CD4-positive, alpha-beta T cell treated with Interleukin-2 at 100 ng/mL for 4 hours (primary cell): ENCODE measurements around the gene RPL41.
A peak's percentile ranks its signal among the peaks of the same experiment; 100 is the strongest.
"Not testable (repeated sequence)": the region's sequence is repeated elsewhere in the genome, so short reads cannot be mapped to it uniquely, and the experiment has no call there.

Source experiments
- DNase-seq: peaks from one replicate; pipeline ENCODE4 v3.0.0-alpha.2; 2020; ENCODE audit warnings: low spot score

Gene RPL41

DNA sequence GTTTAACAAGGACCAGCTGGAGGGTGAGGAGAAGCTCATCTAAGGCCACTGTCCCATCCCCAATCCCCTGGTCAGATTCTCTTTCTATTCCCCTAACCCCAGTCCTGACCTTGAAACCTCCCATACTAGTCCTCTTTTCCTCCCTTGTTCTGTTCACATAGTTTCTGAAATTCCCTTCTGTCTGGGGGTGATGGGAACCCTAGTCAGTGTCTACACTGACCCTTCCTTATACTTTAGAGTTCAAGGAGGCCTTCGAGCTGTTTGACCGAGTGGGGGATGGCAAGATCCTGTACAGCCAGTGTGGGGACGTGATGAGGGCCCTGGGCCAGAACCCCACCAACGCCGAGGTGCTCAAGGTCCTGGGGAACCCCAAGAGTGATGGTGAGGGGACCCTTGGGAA lies 38.4 kb downstream of the RPL41 start:
- no peak for DNase-seq

DNA sequence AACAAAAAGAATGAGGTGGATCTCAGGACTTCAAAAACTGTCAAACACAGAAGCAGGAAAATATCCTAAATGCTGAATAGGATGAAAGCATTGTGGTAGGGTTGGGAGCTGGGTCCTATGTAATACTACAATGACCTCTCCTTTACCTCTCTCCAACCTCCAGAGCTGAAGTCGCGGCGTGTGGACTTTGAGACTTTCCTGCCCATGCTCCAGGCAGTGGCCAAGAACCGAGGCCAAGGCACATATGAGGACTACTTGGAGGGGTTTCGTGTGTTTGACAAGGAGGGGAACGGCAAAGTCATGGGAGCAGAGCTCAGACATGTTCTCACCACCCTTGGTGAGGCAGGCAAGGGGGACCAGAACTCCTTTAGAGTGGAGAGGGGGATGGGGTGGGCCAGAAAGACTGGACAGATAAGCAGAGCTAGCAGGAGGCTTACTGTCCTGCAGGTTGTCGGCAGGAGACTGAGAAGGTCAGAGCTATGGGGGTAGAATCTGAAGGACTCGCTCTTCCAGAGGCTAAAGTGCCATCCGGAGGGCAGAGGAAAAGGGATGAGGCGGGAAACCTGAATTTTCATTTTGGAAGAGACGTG lies 38.9 kb downstream of the RPL41 start:
- DNase-seq: no peak

DNA sequence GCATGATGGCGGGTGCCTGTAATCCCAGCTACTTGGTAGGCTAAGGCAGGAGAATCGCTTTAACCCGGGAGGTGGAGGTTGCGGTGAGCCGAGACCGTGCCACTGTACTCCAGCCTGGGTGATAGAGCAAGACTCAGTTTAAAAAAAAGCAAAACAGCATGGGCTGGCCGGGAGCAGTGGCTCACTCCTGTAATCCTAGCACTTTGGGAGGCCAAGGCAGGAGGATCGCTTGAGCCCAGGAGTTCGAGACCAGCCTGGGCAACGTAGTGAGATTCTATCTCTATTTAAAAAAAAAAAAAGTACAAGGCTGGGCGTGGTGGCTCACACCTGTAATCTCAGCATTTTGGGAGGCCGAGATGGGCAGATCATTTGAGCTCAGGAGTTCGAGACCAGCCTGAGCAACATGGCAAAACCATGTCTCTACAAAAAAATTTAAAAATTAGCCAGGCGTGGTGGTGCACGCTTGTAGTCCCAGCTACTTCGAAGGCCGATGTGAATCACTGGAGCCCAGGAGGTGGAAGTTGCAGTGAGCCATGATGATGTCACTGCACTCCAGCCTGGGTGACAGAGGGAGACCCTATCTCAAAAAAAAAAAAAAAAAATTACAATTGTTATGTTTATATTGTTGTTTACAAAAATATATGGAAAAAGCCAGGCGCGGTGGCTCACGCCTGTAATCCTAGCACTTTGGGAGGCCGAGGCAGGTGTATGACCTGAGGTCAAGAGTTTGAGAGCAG lies 40.2 kb downstream of the RPL41 start:
- not testable (repeated sequence) for DNase-seq

DNA sequence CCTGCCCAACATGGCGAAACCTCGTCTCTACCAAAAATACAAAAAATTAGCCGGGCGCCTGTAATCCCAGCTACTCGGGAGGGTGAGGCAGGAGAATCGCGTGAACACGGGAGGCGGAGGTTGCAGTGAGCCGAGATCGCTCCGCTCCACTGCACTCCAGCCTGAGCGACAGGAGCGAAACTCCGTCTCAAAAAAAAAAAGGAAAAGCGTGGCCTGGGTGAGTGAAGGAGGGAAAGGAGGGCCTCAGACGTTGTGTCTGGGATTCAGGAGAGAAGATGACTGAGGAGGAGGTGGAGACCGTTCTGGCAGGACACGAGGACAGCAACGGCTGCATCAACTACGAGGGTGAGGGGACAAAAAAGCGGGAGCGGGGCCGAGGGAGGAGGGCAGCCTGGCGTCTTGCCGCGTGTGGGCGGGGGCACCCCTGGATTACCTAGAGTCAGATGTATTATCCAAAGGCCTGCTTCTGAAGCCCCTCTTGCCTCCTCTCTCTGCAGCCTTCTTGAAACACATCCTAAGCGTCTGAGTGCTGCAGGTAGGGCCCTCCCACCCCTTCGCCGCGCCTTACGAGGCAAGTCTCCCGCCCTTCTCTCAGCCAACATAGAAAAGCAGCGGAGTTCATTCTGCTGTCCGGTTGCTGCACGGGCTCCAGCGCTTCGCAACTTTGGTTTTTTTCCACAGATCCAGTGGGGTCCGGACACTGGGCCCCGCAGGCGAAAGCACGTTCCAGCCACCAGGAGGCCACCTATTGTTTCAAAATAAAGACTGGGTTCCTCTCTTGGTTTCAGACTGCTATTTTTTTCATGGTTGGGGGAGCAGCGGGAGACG lies 41.0 kb downstream of the RPL41 start:
- DNase-seq: peak; percentile 70

DNA sequence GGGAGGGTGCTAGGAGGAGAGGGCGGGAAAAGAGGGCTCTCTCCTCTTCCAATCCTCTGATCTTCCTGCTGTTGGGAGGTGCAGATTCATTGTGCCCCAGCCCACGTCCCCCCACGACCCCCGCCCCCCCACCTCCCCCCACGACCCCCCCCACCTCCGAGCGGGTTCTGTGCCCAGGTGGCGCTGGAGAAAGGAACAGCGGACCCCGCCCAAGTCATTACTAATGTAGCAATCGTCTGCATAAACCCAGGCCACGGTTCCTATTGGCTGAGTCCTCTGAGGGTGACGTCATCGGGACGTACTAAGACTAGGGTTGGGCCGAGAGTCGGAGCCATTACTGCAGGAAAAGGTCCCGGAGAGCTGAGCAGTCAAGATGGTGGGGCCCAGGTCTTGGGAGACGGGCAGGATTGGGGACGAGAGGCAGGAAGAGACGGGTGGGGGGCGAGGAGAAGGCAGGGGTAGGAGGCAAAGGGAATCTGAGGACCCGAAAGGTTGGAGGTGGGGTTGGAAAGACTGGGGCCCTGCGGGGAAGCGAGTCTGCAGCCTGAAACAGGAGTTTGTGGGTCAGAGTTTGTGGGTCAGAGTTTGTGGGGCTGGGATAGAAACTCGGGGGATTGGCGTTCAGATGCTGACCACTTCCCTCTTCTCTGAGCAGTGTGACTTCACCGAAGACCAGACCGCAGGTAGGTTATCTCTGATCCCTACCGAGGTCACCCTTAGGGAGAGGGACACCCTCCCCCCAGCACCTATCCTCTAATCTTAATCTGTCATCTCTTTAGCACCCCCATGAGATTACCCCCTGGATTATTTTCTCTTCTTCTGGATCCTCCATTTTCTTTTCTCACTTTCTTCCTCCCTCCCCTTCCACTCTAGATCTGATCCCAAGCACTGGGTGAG lies 41.8 kb downstream of the RPL41 start, which contains the start of gene MYL6:
TSS of gene MYL6 (plus strand) at position 331 of the 897 bp plus-strand sequence. CDS start at position 374, 43 bp downstream.
- peak; percentile 96 for DNase-seq

DNA sequence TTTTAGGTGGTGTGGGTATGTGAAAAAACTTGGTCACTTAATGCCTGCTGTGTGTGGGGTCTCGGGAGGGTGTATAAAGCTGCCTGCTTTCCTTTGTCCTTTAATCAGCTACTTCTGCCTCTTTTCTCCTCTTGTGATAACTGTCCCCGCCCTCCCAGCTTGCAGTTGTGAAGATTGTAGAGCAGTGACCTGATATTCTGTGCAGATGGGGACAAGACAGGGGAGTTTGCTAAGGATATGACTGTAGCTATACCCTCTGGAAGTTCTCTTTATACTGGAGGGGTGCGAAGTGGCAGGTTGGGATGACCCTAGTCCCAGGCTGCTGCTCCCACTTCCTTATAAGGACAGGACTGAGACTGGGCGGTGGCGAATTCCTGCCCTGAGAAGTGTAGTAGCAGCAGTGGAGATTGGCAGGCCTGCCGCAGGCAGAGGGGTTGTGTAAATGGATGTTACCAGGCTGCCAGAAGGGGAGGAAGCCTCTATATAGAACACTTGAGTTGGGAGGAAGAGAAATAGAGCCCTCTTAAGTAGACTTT lies 42.6 kb downstream of the RPL41 start:
- peak; percentile 30 for DNase-seq

DNA sequence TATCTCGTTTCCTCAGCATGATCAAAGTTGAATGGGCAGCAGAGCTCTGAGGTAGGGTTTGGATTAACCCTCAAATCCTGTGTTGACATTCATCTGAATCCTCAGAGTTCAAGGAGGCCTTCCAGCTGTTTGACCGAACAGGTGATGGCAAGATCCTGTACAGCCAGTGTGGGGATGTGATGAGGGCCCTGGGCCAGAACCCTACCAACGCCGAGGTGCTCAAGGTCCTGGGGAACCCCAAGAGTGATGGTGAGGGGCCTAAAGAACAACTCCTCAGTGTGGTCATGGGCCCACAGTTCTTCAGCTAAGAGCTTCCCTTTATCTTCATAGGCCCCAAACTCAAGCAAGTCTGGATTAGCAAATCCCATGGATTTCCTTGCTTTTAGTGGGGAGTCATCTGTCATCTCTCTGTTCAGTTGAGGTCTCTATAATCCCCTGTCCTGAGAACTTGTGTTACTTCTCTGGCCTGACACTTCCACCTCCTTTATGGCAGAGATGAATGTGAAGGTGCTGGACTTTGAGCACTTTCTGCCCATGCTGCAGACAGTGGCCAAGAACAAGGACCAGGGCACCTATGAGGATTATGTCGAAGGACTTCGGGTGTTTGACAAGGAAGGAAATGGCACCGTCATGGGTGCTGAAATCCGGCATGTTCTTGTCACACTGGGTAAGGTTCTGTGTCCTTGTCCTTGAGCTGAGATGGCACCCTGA lies 43.2 kb downstream of the RPL41 start:
- DNase-seq: no peak

DNA sequence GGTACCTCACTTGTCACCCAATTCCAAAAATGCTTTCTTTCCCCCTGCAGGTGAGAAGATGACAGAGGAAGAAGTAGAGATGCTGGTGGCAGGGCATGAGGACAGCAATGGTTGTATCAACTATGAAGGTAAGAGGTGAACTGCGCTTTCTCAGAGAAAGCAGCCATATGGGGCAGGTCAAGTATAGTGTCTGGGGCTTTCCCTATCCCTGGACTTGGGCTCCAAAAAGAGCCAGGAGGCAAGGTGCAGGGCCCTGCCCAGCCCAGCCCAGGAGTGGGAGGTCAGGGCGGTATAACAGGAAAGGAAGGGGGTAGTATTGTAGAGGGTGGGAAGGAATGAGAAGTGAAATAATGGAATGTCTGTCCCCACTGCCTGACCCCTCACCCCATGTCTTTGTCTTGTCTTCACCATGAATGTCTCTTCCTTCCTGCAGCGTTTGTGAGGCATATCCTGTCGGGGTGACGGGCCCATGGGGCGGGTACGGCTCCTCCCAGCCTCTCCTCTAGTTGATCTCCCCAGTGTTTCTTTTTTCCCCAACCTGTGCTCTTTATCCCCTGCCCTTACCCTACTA lies 43.8 kb downstream of the RPL41 start:
- DNase-seq: peak; percentile 68

DNA sequence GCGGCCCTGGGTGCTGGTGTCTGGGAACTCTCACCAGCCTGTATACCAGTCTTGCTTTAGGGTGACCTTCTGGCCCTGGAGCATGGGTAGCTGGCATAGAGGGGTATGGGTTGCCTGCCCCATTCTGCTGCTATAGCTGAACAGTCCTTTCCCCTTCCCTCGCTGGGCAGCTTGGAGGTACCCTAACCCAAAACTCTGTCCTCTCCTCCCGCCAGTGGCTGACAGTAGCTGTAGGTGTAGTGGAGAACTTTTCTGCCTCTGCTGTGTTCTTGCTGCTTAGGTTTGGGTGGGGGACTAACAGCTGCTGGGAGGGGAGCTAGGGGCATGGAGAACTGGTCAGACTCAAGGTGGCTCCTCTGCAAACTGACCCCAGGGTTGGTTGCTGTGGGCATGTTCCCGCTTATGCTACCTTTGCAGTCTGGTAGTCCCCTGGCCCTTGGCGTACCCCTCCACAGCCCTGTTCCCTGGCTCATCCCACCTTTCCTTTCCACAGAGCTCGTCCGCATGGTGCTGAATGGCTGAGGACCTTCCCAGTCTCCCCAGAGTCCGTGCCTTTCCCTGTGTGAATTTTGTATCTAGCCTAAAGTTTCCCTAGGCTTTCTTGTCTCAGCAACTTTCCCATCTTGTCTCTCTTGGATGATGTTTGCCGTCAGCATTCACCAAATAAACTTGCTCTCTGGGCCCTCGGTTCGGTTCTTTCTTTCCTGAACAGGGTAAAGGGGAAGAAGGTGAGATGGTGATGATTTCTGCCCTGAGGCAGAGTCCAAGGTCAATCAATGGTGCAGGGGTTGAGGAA lies 44.7 kb downstream of the RPL41 start:
- no peak for DNase-seq

DNA sequence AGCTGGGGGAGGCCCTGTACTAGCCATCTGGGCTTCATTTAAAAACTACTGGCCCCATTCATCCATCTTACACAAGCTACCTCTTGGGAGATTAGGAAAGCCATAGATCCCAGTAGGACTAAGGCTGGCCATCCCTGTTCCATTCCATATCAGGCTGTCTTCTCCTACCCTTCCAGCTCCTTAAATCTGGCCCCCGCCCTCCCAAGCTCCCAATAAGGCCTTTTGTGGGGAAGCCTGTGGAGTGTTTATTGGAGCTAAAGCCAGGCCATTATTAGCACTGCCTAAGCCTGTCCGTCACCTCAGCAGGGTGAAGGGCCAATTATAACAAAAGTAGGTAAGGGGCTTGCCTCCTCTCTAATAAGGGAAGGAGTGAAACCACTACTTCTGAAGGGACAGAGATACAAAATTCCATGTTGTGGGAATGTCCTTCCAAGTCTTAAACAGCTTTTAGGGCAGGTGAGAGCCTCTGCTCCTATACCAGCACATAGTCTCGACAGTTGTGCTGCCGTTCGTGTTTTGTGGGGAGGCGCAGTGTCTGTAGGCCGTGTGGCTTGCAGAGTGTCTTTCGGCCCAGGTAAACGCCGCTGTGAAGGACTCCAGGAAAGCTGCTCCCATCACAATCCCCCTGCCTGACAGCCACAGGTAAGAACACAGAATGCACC lies 45.4 kb downstream of the RPL41 start:
- no peak for DNase-seq

DNA sequence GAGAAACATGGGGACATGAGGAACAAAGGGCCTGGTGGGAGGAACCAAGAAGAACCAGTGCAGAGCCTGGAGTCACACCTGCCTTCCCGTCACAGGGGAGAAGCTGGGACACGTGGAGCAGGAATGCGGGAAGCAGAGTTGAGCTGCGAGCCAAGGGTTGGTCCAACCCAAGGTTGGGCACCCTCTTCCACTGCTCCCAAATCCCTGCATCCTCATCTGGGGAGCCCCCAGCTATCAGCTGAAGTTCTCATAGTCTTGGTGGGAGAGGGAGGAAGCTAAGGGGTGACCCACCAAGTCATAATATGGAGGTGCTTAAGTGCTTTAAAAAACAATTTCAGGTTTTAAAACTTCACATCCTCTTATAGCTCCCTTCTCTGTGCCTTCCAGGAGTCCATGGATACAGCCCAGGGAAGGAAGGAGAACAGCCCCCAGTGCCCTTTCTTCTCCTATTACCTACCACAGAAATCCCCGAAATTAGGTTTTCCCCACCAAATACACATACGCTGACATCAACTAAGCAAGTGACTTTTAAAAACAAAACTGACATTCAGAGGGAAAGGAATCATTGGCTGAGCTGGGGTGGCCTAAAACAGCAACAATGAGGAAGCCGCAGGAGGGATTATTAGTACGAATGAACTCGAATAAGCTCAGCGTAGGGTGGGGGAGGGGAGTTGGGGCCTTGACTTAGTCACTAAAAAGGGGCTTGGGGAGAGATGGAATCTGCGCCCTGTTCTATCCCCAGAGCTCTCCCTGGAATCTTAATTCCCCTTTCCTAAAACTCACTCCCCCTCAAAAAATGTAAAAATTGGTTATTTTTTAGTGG lies 46.2 kb downstream of the RPL41 start:
- no peak for DNase-seq

DNA sequence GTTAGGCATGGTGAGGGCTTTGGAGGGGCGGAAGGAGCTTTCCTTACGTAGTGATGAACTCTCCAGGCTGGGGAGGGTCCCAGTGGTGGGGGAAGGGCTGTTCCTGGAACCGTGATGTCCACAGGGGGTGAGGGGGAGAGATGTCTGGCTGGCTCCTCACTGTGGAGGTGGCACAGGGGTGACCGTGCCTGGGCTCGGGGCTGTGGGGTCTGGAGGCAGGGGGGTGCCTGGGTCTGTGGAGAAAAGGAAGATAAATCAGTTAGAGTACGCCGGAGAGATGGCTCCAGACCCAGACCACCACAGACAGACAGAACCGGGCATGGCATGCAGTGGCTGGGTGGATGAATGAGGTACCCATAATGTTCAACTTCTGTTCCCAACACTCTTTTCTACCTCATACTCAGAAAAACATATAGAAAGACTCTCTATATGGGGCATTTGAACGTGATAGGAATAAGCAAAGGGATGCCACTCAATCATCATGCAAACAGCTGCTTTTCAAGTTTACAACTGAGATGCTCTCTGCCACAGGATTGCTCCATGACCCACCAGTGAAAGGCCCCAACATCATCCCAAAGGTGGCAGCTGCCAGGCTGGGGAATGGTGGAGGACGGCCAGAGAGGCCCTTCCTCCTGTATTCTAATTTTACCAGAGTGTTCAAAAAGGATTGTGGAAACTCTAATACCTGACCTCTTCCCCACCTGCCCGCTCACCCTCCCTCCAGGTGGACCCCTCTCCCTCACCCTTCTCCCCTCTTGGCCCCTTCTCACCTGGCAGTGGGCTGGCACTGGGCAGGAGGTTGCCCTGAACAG lies 47.3 kb downstream of the RPL41 start:
- no peak for DNase-seq

DNA sequence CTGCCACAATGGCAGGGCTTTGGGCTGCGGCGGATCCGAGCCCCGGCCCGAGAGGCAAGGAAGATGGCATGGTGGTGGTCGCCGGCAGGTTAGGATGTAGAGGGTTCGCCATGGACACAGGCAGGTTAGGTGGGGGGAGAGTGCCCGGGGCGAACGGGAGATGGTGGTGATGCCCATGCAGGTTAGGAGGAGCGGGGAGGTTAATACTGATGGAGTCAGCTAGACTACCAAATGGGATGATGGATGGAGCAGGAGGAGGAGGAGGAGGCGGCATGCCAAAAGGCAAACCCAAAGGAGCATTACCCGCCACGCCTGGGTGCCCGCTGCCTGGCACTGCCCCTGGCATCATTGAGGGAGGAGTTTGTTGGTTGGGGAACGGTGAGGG lies 47.9 kb downstream of the RPL41 start:
- DNase-seq: no peak

DNA sequence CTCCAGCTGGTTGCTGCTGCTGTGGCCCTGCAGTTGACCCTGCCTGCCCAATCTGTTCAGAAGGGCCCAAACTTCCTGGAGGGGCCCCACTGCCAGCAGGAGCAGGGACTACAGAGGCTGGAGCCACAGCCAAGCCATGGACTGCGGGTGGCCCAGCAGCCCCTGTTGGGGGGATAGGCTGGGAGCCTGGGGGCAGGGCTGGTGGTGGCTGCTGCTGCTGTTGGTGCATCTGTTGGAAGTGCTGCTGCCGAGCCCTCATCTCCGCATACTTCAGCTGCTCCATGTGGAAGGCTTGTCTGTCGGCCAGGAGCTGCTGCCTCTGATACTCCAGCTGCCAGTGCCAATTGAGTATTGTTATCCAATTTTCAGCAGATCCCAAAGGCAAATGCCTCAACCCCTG lies 48.9 kb downstream of the RPL41 start:
- DNase-seq: no peak
